Caco-2 (cell line): ENCODE data around the gene ABLIM2. TPM values are rescaled to one million over a fixed set of nuclear protein-coding genes. Genes with fewer than 3 reads are reported as not detected.

Source experiments
- BruUV-seq: library from RNA; stranded (reverse); fragments of 400-500 nt; replicated peaks from 2 replicates; lab custom pipeline; 2021; lab: Mats Ljungman, UMichigan
- CTCF ChIA-PET: fragments of 300-600 bp; sonication (Branson Sonifier 250); formaldehyde crosslinking; loops from one replicate; lab custom pipeline; 2022; ENCODE audit warnings: antibody characterized with exemption; lab: Charles Lee
- POLR2A ChIA-PET: fragments of 300-600 bp; sonication (Branson Sonifier 250); formaldehyde crosslinking; loops from one replicate; lab custom pipeline; 2022; ENCODE audit warnings: antibody characterized with exemption; lab: Charles Lee
- DNase-seq, 2 experiments: peaks; one replicate each; pipeline versions ENCODE4 v3.0.0 to v3.0.0-alpha.2; 2020 to 2022
- H3K27me3 ChIP-seq: replicated peaks from 2 replicates; pipeline ENCODE4 v1.6.0; 2011; ENCODE audit warnings: low read length; ENCODE audit not compliant: control insufficient read depth, insufficient read depth
- H3K36me3 ChIP-seq: 2 replicates; pipeline ENCODE4 v1.5.1; 2011; ENCODE audit warnings: low read length; ENCODE audit not compliant: control insufficient read depth, insufficient read depth
- H3K4me1 ChIP-seq: fragments of 250-450 bp; sonication (Bioruptor Pico); 2 replicates; pipeline ENCODE4 v1.5.1; 2020; ENCODE audit warnings: mild to moderate bottlenecking
- H3K4me3 ChIP-seq: 2 replicates; pipeline ENCODE4 v1.5.1; 2011; ENCODE audit warnings: low read depth, mild to moderate bottlenecking, control low read depth, low read length
- H3K9me3 ChIP-seq: fragments of 250-450 bp; sonication (Bioruptor Pico); 2 replicates; pipeline ENCODE4 v1.5.1; 2020; ENCODE audit warnings: mild to moderate bottlenecking, moderate library complexity
- H3K27ac Mint-ChIP-seq: one replicate; pipeline ENCODE4 v1.8.0; 2022; ENCODE audit warnings: mixed read lengths; ENCODE audit not compliant: unreplicated experiment
- H3K27me3 Mint-ChIP-seq: one replicate; pipeline ENCODE4 v1.8.0; 2022; ENCODE audit warnings: mixed read lengths; ENCODE audit not compliant: insufficient read depth, unreplicated experiment
- H3K36me3 Mint-ChIP-seq: one replicate; pipeline ENCODE4 v1.8.0; 2022; ENCODE audit warnings: mild to moderate bottlenecking, mixed read lengths; ENCODE audit not compliant: insufficient read depth, unreplicated experiment
- H3K4me1 Mint-ChIP-seq: one replicate; pipeline ENCODE4 v1.8.0; 2022; ENCODE audit warnings: low read depth, mixed read lengths; ENCODE audit not compliant: unreplicated experiment
- H3K4me3 Mint-ChIP-seq: one replicate; pipeline ENCODE4 v1.8.0; 2022; ENCODE audit warnings: mild to moderate bottlenecking, moderate library complexity, mixed read lengths; ENCODE audit not compliant: unreplicated experiment
- H3K9me3 Mint-ChIP-seq: one replicate; pipeline ENCODE4 v1.8.0; 2022; ENCODE audit warnings: mixed read lengths; ENCODE audit not compliant: unreplicated experiment
- CTCF ChIP-seq, 2 experiments: fragments of 200-600 bp in 1 of 2; IDR thresholded peaks; 1 replicate in 1 of 2; 2 replicates in 1 of 2; pipeline versions ENCODE4 v1.5.1 to v1.8.0; 2011 to 2022; ENCODE audit warnings: antibody characterized with exemption in 1 of 2, control low read depth in 1 of 2, inconsistent platforms in 1 of 2, low read depth in 1 of 2, low read length in 1 of 2, mild to moderate bottlenecking in 1 of 2, moderate library complexity in 1 of 2; ENCODE audit not compliant: insufficient read depth in 1 of 2, severe bottlenecking in 1 of 2, unreplicated experiment in 1 of 2
- intact Hi-C: fragments of 100-400 bp; cut with micrococcal nuclease; formaldehyde crosslinking; loops from one replicate; pipeline ENCODE4 v1.10.0; 2022; ENCODE audit not compliant: unreplicated experiment
- total RNA-seq: library from RNA; stranded (reverse); gene quantifications from 2 replicates; pipeline ENCODE4 v1.2.3, GENCODE V29; 2022

Gene ABLIM2
- total RNA-seq, 1 experiment from 2014 or later, result 0.23 TPM

GRCh38 chr4:7949759-7950158, 208.9 kb downstream of the ABLIM2 start:
- H3K27me3 Mint-ChIP-seq, result no peaks in the 10 kb centered on the region
- ChIA-PET POLR2A (no interaction called here), CTCF (no interaction called here)

GRCh38 chr4:7947927-7948326, 210.7 kb downstream of the ABLIM2 start:
- BruUV-seq, result no TSS peak
- H3K4me3 Mint-ChIP-seq, result no peak overlapping the region
- no peaks in the 10 kb centered on the region for H3K36me3 Mint-ChIP-seq
- intact Hi-C loops, result no loop called here
- H3K27me3 Mint-ChIP-seq, result no peaks in the 10 kb centered on the region
- Histone ChIP-seq H3K9me3 (no peaks in the 10 kb centered on the region), H3K4me1 (peaks cover 10% of the 10 kb centered on the region), H3K4me3 (no peak overlapping the region), H3K27me3 (no peaks in the 10 kb centered on the region), H3K36me3 (no peaks in the 10 kb centered on the region)
- peaks cover 6% of the 10 kb centered on the region for H3K4me1 Mint-ChIP-seq
- ChIA-PET CTCF (interaction anchor here (0.7 kb wide), 1 partner anchor 440 kb away, joined by 4 read pairs; no protein-coding TSS in a partner anchor), POLR2A (interaction anchor here (0.7 kb wide), 2 partner anchors 35 to 190 kb away, joined by 8 to 9 read pairs; no protein-coding TSS in a partner anchor)
- no peak for DNase-seq
- TF ChIP-seq CTCF (IDR thresholded peaks at IDR 0.05; ENCODE audit: insufficient read depth in 1 of 2, low read depth in 1 of 2, low read length in 1 of 2, severe bottlenecking in 1 of 2, unreplicated experiment in 1 of 2), result no peak
- H3K9me3 Mint-ChIP-seq, result no peaks in the 10 kb centered on the region
- H3K27ac Mint-ChIP-seq, result no peak overlapping the region

More at GRCh38 chr4:7949759-7950158, 208.9 kb downstream of the ABLIM2 start:
- no TSS peak for BruUV-seq
- H3K4me1 ChIP-seq, result peaks cover 1% of the 10 kb centered on the region; the same call in 1 of the 2 replicates
- no peak overlapping the region for H3K4me3 ChIP-seq
- H3K9me3 ChIP-seq, result peaks cover 8% of the 10 kb centered on the region; the same call in 1 of the 2 replicates
- no peak for DNase-seq
- H3K36me3 ChIP-seq, result no peaks in the 10 kb centered on the region
- Mint-ChIP-seq H3K4me1 (no peaks in the 10 kb centered on the region), H3K36me3 (no peaks in the 10 kb centered on the region), H3K4me3 (no peak overlapping the region), H3K9me3 (no peaks in the 10 kb centered on the region), H3K27ac (no peak overlapping the region)
- no peaks in the 10 kb centered on the region for H3K27me3 ChIP-seq
- intact Hi-C loops, result no loop called here
- TF ChIP-seq CTCF (IDR thresholded peaks at IDR 0.05; ENCODE audit: insufficient read depth in 1 of 2, low read depth in 1 of 2, low read length in 1 of 2, severe bottlenecking in 1 of 2, unreplicated experiment in 1 of 2), result no peak

- H3K4me1 Mint-ChIP-seq, result peaks cover 27% of the 10 kb centered on the region
- H3K9me3 Mint-ChIP-seq, result no peaks in the 10 kb centered on the region
- Histone ChIP-seq H3K4me3 (no peak overlapping the region), H3K27me3 (no peaks in the 10 kb centered on the region), H3K9me3 (no peaks in the 10 kb centered on the region), H3K4me1 (peaks cover 30% of the 10 kb centered on the region), H3K36me3 (no peaks in the 10 kb centered on the region)
- BruUV-seq, result no TSS peak
- CTCF ChIA-PET, result interaction anchor here (0.6 kb wide), 1 partner anchor 142 kb away, joined by 3 read pairs; no protein-coding TSS in a partner anchor
- DNase-seq, result no peak
- POLR2A ChIA-PET, result no interaction called here
- intact Hi-C loops, result no loop called here
- H3K4me3 Mint-ChIP-seq, result no peak overlapping the region
- H3K27ac Mint-ChIP-seq, result no peak overlapping the region
- TF ChIP-seq CTCF (IDR thresholded peaks at IDR 0.05; ENCODE audit: insufficient read depth in 1 of 2, low read depth in 1 of 2, low read length in 1 of 2, severe bottlenecking in 1 of 2, unreplicated experiment in 1 of 2), result no peak
- peaks cover 6% of the 10 kb centered on the region for H3K36me3 Mint-ChIP-seq
- no peaks in the 10 kb centered on the region for H3K27me3 Mint-ChIP-seq
Observed at GRCh38 chr4:7945709-7946380, 212.8 kb downstream of the ABLIM2 start.
